GM18907 (cell line): ENCODE measurements around the gene SLC16A1.
"Not testable (repeated sequence)": the region's sequence is repeated elsewhere in the genome, so short reads cannot be mapped to it uniquely, and the experiment has no call there.

Experiments
- ATAC-seq: cut with Tn5 transposase; IDR thresholded peaks from one replicate; pipeline ENCODE4 v1.9.1; 2021; ENCODE audit warnings: mild to moderate bottlenecking, moderate library complexity; ENCODE audit not compliant: unreplicated experiment

Gene SLC16A1

GRCh38 chr1:112973788-112974187, 17.8 kb upstream of the SLC16A1 start:
- no peak for ATAC-seq

DNA sequence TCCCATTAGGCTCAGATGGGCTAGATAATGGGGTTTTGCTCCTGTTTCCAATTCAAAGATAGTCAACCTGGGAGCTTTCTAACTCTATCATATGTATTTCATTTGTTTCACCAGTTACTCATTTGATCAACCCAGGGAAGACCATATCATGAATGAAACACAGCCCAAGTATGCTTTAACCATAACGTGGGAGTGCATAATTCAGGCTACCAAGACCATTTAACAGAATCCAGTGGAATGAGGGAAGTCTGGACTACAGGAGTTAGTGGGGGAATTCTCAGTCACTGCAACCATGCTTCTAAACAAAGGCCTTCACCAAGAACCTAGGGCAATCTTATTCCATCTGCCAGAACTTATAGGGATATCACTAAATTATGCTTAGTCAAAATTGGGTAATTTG, 15.0 kb upstream of the SLC16A1 start:
- ATAC-seq: no peak

DNA sequence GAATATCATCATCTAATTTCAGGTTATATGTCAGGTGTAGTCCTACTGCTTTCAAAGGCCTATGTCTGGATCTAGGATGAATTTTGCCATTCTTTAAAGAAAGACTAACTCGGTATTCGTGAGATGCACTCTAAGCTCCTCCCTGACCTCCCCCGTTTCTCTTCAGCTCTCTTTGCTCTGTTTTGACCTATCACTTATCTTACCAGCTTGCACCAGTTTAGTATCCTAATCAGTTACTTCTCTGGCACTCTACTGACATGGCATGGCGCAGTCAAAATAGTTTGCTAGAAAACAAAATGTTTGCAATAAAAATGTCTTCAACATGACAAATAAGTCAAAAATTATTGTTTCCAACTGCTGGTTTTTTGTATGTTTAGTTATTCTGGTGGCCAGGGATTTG, 8.4 kb upstream of the SLC16A1 start:
- ATAC-seq: no peak

- ATAC-seq: no peak
Measured at GRCh38 chr1:112961072-112961471, 5.1 kb upstream of the SLC16A1 start.

DNA sequence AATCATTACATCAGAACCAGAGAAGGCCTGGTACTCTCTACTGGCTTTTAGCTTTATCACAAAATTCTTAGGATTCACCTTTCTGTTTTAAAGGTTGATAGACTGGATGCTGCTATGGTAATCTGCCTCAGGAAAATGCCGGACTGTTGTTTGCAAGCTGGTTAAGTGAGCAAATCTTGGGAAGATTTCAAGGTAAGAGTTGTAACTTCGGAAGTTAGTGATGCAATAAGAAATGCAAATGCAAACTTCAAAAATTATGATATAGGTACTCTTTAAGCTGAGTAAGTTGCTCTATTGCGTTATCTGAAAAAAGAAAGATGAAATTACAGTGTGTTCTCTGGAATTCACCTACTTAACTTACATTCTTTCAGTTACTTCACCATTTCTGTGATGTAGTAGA, 4.4 kb upstream of the SLC16A1 start:
- ATAC-seq: no peak

DNA sequence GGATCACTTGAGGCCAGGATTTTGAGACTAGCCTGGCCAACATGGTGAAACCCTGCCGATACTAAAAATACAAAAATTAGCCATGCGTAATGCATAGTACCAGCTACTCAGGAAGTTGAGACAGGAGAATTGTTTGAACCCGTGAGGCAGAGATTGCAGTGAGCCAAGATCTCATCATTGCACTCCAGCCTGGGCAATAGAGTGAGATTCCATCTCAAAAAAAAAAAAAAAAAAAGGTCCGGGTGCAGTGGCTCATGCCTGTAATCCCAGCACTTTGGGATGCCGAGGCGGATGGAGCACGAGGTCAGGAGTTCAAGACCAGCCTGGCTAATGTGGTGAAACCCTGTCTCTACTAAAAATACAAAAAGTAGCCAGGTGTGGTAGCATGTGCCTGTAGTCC, 2.2 kb upstream of the SLC16A1 start:
- ATAC-seq: not testable (repeated sequence)

DNA sequence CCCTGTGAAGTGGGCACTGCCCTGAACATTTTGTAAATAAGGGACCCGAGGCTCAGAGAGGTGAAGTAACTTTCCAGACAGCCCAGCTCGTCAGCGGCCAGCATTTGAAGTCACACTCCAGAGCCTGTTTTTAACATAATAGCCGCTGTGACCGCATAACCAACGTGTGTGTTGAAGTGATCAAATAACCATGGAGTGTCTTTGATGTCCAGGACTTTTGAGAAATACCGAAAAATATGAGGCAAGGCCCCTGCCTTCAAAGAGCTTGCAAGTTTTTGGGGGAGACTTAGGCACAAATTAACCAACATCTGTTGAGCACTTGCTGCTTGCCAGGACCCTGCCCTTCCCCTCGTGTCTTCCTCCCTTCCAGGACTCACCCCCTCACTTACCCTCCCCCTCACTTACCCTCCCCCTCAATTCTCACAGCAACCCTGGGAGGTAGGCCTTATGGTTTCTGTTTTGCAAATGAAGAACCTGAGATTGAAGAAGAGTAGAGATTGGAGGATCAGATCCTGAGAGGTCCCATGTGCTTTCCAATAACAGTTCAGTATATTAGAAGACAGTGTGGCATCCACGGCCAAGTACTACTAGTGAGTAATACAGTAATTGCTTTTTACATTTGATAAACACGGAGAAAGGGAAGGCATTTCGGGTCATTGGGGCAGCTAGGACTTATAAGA, 1.3 kb upstream of the SLC16A1 start:
- peak; percentile 50 for ATAC-seq

GRCh38 chr1:112956544-112957132, 642 bp upstream of the SLC16A1 start:
- ATAC-seq: peak; percentile 18

GRCh38 chr1:112954945-112955772, 837 bp downstream of the SLC16A1 start:
- peak; percentile 21 for ATAC-seq

DNA sequence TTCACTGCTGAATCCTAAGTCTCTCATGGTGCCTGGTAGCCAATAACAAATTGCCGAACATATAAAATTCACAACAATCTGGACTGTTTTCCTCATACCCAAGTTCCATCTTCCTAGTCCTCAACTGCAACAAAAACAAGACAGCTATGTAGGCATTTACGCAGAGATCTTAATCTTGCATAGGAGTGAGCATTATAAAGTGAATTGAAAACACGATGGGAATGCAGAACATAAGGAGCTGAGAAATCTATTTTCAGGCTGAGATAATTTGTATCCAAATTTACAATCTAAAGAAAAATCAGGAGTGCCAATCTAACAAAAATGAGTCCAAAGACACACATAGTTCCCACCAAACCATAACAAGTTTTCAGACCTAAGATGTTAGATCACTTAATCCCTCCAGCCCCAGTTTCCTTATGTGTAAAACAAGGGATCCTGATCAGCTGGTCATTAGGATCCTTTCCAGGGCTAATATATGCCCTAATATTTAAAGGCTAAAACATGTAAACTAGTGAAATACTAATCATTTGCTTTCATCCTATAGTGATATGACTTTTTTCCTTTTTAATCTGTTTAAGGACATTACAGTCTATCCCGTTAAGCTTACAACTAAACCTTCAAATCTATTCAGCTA, 1.9 kb downstream of the SLC16A1 start:
- no peak for ATAC-seq

- no peak for ATAC-seq
Measured at GRCh38 chr1:112950426-112950825, 5.6 kb downstream of the SLC16A1 start.

DNA sequence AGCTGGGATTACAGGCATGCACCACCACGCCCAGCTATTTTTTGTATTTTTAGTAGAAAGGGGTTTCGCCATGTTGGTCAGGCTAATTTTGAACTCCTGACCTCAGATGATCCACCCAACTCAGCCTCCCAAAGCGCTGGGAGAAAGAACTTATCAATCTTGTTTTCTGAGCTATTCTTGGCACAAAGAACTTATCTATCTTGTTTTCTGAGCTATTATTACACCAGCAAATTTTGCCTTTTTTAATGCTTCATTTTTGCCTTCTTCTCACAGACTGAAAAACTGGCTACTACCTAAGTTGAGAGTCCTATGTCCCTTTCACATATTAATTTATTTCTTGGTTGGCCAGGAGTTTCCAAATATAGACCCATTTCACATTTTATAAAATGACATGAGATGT, 9.3 kb downstream of the SLC16A1 start:
- ATAC-seq: no peak

GRCh38 chr1:112939810-112940209, 16.2 kb downstream of the SLC16A1 start:
- ATAC-seq: no peak

- no peak for ATAC-seq
Measured at GRCh38 chr1:112938210-112938609, 17.8 kb downstream of the SLC16A1 start.

DNA sequence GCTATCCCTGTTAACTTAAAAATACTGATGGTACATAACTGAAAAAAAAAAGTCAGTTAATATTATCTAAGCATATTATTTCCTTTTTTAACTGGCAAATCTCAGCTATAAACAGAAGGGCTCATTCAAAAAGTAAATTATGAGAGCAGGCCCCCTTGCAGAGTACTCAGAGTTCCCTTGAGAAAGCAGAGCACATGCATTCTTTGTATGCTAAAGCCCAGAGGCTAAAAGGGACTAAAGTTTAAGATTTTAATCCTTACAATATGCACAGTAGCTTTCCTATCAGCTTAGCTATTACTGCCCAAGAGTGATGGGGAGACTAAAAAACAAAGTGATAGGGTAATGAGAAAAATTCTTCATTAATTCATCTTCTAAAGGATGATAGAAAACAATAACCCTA, 18.5 kb downstream of the SLC16A1 start:
- no peak for ATAC-seq

DNA sequence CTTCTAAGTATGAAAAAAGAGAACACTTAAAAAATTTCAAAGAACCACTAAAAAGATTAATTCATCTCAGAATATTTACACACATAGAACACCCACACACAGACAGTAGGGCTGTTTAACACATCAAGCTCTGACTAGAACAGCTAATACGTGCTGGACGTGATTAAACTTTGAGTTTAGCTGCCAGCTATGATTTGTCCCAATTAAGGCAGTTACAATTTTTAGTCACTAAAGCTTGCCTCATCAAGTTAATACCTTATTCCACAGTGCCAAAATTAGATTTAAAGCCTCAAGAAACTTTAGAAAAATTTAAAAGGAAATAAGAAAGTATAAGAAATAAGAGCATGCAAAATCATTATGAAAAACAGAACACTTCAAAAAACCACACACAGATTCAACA, 18.9 kb downstream of the SLC16A1 start:
- no peak for ATAC-seq

GRCh38 chr1:112935461-112936111, 20.4 kb downstream of the SLC16A1 start:
- no peak for ATAC-seq

DNA sequence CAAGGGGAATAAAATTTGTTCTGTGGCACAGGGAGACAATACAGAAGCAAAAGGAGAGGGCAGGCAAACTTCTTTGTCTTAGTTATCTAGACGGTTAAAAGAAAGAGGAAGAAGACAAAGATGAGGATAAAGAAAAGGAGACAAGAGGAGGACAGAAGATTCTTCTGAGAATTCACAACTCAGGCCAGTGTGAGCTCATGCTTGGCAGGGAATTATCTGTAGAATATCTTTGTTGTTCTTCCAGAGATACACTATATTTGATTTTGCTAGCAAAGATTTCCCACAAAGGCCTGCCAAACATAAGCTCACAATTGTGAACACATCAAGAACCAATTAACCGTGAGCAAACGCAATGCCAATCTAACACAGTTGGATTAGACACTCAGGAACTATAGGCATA, 21.4 kb downstream of the SLC16A1 start:
- ATAC-seq: no peak

DNA sequence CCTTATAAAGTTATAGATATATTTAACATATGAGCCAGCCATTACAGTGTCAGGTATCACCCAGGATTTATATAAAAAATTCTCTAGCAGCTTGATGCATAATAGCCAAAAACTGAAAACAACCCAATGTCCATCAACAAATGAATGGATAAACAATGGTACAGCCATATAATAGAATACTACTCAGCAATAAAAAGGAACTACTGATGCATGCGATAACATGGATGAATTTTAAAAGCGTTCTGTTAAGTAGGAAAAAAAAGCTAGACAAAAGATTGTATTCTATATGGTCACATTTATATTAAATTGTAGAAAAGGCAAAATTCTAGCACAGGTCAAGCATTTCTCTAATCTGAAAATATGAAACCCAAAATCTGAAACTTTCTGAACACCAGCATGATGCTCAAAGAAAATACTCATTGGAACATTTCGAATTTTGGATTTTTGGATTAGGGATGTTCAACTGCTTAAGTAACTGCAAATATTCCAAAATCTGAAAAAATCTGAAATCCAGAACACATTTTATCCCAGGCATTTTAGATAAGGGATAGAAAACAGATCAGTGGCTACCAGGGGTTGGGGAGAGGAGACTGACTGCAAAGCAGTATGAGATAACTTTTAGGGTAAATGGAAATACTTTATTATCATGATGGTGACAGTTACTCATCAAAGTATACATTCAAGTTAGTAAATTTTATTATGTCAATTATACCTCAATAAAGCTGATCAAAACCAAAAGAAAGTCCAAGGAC, 22.0 kb downstream of the SLC16A1 start:
- no peak for ATAC-seq

DNA sequence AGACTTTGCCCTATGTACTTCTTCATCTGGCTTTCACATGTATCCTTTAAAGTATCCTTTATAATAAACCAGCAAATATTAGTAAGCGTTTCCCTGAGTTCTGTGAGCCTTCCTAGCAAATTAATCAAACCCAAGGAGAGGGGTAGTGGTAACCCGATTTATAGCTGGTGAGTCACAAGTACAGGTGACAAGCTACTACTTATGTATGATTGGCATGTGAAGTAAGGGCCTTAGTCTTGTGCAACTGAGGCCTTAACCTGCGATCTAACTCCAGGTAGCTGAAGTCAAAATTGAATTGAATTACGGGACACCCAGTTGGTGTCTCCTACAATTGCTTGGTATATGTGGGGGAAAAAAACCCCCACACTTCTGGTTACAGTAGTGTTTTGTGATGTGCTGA, 26.0 kb downstream of the SLC16A1 start:
- ATAC-seq: no peak
